HepG2 (cell line): Measurements from ENCODE around the gene DDX20. TPM values are rescaled to one million over a fixed set of nuclear protein-coding genes. Genes with fewer than 3 reads are reported as not detected.

ENCODE experiments used
- ATF4 ChIP-seq, 2 experiments: fragments of 450-650 bp in 1 of 2; sonication (generic) in 1 of 2; formaldehyde crosslinking; IDR thresholded peaks; 2 replicates each; pipeline versions ENCODE4 v1.5.0 to v1.8.0; 2020 to 2022; ENCODE audit warnings: mild to moderate bottlenecking in 1 of 2, missing genetic modification reagents in 1 of 2
- DMAP1 ChIP-seq: IDR thresholded peaks from 2 replicates; pipeline ENCODE4 v1.6.1; 2016
- FOXC1 ChIP-seq: sonication (generic); formaldehyde crosslinking; IDR thresholded peaks from 2 replicates; pipeline ENCODE4 v1.8.0; 2022; ENCODE audit warnings: mild to moderate bottlenecking, missing genetic modification reagents, borderline replicate concordance
- FOXK1 ChIP-seq: sonication (generic); formaldehyde crosslinking; IDR thresholded peaks from 2 replicates; pipeline ENCODE4 v1.4.0; 2020; ENCODE audit warnings: low read depth, missing genetic modification reagents, borderline replicate concordance
- GABPA ChIP-seq, 2 experiments: IDR thresholded peaks; 2 replicates each; pipeline ENCODE4 v1.6.1; 2011 to 2016; ENCODE audit warnings: low read depth in 2 of 2, low read length in 1 of 2, missing biosample characterization in 1 of 2, missing genetic modification characterization in 1 of 2
- KLF13 ChIP-seq: sonication (generic); formaldehyde crosslinking; IDR thresholded peaks from 2 replicates; pipeline ENCODE4 v1.4.0; 2020; ENCODE audit warnings: mild to moderate bottlenecking, missing genetic modification reagents
- MATR3 ChIP-seq: sonication (generic); formaldehyde crosslinking; IDR thresholded peaks from 2 replicates; pipeline ENCODE4 v1.4.0; 2020; ENCODE audit warnings: missing genetic modification reagents
- MEF2D ChIP-seq: sonication (generic); formaldehyde crosslinking; IDR thresholded peaks from 2 replicates; pipeline ENCODE4 v1.5.1; 2020; ENCODE audit warnings: mild to moderate bottlenecking, missing genetic modification reagents
- MEIS2 ChIP-seq: sonication (generic); formaldehyde crosslinking; IDR thresholded peaks from 2 replicates; pipeline ENCODE4 v1.9.0; 2021; ENCODE audit warnings: mild to moderate bottlenecking, missing genetic modification reagents
- NFE2L2 ChIP-seq: fragments of 150-350 bp; IDR thresholded peaks from 2 replicates; pipeline ENCODE4 v1.6.1; 2014; ENCODE audit warnings: low read length
- NFIC ChIP-seq: IDR thresholded peaks from 2 replicates; pipeline ENCODE4 v1.6.1; 2012; ENCODE audit warnings: mild to moderate bottlenecking, low read length, inconsistent platforms
- POLR2AphosphoS2 ChIP-seq: IDR thresholded peaks from 2 replicates; pipeline ENCODE4 v1.6.1; 2011; ENCODE audit warnings: low read depth, low read length, improper control_type of control experiment
- RELA ChIP-seq: sonication (generic); formaldehyde crosslinking; IDR thresholded peaks from 2 replicates; pipeline ENCODE4 v1.4.0; 2020; ENCODE audit warnings: missing genetic modification reagents
- SMAD9 ChIP-seq: sonication (generic); formaldehyde crosslinking; IDR thresholded peaks from 2 replicates; pipeline ENCODE4 v1.5.1; 2020; ENCODE audit warnings: mild to moderate bottlenecking, missing genetic modification reagents
- TBX3 ChIP-seq: fragments of 450-650 bp; IDR thresholded peaks from 2 replicates; pipeline ENCODE4 v1.6.1; 2017; ENCODE audit warnings: antibody characterized with exemption, mild to moderate bottlenecking, inconsistent platforms, borderline replicate concordance
- ZC3H4 ChIP-seq: sonication (generic); formaldehyde crosslinking; IDR thresholded peaks from 2 replicates; pipeline ENCODE4 v1.4.0; 2020; ENCODE audit warnings: missing genetic modification reagents, borderline replicate concordance
- ZNF557 ChIP-seq: sonication (generic); formaldehyde crosslinking; IDR thresholded peaks from 2 replicates; pipeline ENCODE4 v1.4.0; 2020; ENCODE audit warnings: missing genetic modification reagents
- ZNF781 ChIP-seq: sonication (generic); formaldehyde crosslinking; IDR thresholded peaks from 2 replicates; pipeline ENCODE4 v1.5.1; 2020; ENCODE audit warnings: borderline replicate concordance, mild to moderate bottlenecking, missing genetic modification reagents; ENCODE audit errors: not compliant biosample characterization
- polyA plus RNA-seq, 8 experiments: library from polyadenylated mRNA; depleted of rRNA in 3 of 8; stranded (reverse) in 7 of 8; unstranded in 1 of 8; fragments of >200 nt; fragmentation: Illumina TruSeq in 4 of 8; extraction: Trizol in 4 of 8; gene quantifications; 2 replicates each; pipeline versions ENCODE4 v1.2.1 to v1.2.3, GENCODE V29; 2011 to 2016; ENCODE audit warnings: low read depth in 4 of 8, missing spikeins in 1 of 8, mixed read lengths in 1 of 8; ENCODE audit not compliant: insufficient read depth in 1 of 8
- total RNA-seq, 5 experiments: library from RNA; depleted of rRNA; stranded (reverse); fragments of >200 nt; fragmentation: Illumina TruSeq; extraction: Trizol; gene quantifications; 2 replicates each; pipeline ENCODE4 v1.2.3, GENCODE V29; 2016; ENCODE audit warnings: low read depth in 1 of 5
- TF ChIP-seq, protein P1 (sequence below), 2 experiments: sonication (generic) in 1 of 2; formaldehyde crosslinking in 1 of 2; IDR thresholded peaks; 2 replicates each; pipeline versions ENCODE4 v1.6.1 to v1.9.0; 2014 to 2022; ENCODE audit warnings: antibody characterized with exemption in 1 of 2, borderline replicate concordance in 1 of 2, inconsistent platforms in 1 of 2, low read depth in 1 of 2, missing genetic modification reagents in 1 of 2
- TF ChIP-seq, protein P2 (sequence below): sonication (generic); formaldehyde crosslinking; IDR thresholded peaks from 2 replicates; pipeline ENCODE4 v1.4.0; 2020; ENCODE audit warnings: mild to moderate bottlenecking, missing genetic modification reagents

DDX20 gene
- total and polyA plus RNA-seq, 2 of the 13 experiments (the other 11 are each of a cell fraction or from before 2014, with no cell fraction given): 4.0 to 14.3 TPM

GRCh38 chr1:111733183-111733991 is 22.3 kb upstream of the DDX20 start (continued):
- TF ChIP-seq, protein P1, sequence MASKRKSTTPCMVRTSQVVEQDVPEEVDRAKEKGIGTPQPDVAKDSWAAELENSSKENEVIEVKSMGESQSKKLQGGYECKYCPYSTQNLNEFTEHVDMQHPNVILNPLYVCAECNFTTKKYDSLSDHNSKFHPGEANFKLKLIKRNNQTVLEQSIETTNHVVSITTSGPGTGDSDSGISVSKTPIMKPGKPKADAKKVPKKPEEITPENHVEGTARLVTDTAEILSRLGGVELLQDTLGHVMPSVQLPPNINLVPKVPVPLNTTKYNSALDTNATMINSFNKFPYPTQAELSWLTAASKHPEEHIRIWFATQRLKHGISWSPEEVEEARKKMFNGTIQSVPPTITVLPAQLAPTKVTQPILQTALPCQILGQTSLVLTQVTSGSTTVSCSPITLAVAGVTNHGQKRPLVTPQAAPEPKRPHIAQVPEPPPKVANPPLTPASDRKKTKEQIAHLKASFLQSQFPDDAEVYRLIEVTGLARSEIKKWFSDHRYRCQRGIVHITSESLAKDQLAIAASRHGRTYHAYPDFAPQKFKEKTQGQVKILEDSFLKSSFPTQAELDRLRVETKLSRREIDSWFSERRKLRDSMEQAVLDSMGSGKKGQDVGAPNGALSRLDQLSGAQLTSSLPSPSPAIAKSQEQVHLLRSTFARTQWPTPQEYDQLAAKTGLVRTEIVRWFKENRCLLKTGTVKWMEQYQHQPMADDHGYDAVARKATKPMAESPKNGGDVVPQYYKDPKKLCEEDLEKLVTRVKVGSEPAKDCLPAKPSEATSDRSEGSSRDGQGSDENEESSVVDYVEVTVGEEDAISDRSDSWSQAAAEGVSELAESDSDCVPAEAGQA (IDR thresholded peaks at IDR 0.05; ENCODE audit: low read depth): no peak
- TF ChIP-seq, protein P1 (CRISPR knock-in tag; IDR thresholded peaks at IDR 0.05; ENCODE audit: borderline replicate concordance): no peak
- TF ChIP-seq KLF13 (no peak), FOXC1 (CRISPR knock-in tag) (no peak), TBX3 (no peak), MEF2D (CRISPR knock-in tag) (0 out of 2 replicates have a peak, but pooled peaks have one; percentile 43), POLR2AphosphoS2 (peak; percentile 44; the same call in 1 of the 2 replicates), GABPA (IDR thresholded peaks at IDR 0.05; ENCODE audit: low read depth, low read length) (no peak), GABPA (CRISPR knock-in tag; IDR thresholded peaks at IDR 0.05; ENCODE audit: low read depth) (peak; percentile 75), ATF4 (CRISPR knock-in tag; IDR thresholded peaks at IDR 0.05) (no peak), DMAP1 (CRISPR knock-in tag) (no peak), SMAD9 (CRISPR knock-in tag) (no peak), MATR3 (CRISPR knock-in tag) (no peak), MEIS2 (CRISPR knock-in tag) (no peak), FOXK1 (CRISPR knock-in tag) (peak; percentile 46; the same call in 1 of the 2 replicates), ZNF557 (CRISPR knock-in tag) (no peak), ZC3H4 (CRISPR knock-in tag) (no peak), ZNF781 (CRISPR knock-in tag) (no peak), NFIC (no peak), NFE2L2 (no peak; the same call in 1 of the 2 replicates), RELA (CRISPR knock-in tag) (no peak)
- TF ChIP-seq, protein P2, sequence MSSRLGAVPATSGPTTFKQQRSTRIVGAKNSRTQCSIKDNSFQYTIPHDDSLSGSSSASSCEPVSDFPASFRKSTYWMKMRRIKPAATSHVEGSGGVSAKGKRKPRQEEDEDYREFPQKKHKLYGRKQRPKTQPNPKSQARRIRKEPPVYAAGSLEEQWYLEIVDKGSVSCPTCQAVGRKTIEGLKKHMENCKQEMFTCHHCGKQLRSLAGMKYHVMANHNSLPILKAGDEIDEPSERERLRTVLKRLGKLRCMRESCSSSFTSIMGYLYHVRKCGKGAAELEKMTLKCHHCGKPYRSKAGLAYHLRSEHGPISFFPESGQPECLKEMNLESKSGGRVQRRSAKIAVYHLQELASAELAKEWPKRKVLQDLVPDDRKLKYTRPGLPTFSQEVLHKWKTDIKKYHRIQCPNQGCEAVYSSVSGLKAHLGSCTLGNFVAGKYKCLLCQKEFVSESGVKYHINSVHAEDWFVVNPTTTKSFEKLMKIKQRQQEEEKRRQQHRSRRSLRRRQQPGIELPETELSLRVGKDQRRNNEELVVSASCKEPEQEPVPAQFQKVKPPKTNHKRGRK: no peak
